Measurements from ENCODE around the gene DDX25. TPM values are rescaled to one million over a fixed set of nuclear protein-coding genes. Genes with fewer than 3 reads are reported as not detected.
"Not testable (repeated sequence)": the region's sequence is repeated elsewhere in the genome, so short reads cannot be mapped to it uniquely, and the experiment has no call there.

DDX25 gene
- polyA plus RNA-seq, 4 donors = 3.1 to 6.9 (median 5.8) TPM

GRCh38 chr11:125902927-125903710 lies 1.2 kb upstream of the DDX25 start, which contains the start of gene PUS3:
Gene PUS3, minus strand, starts transcription at chr11:125903206. Its CDS starts 6,922 bp downstream, at chr11:125896284.
- peak in 3 of 4 donors; percentile 64 to 89 (median 71) for DNase-seq (ENCODE audit: low read depth in 4 of 4, low spot score in 2 of 4)

GRCh38 chr11:125904678-125905077 lies 370 bp downstream of the DDX25 start:
- DNase-seq (ENCODE audit: low read depth in 4 of 4, low spot score in 2 of 4) = no peak

- DNase-seq (ENCODE audit: low read depth in 4 of 4, low spot score in 2 of 4) = no peak
Observed at GRCh38 chr11:125910226-125910849, 6.0 kb downstream of the DDX25 start.

GRCh38 chr11:125914601-125915000 lies 10.3 kb downstream of the DDX25 start:
- DNase-seq (ENCODE audit: low read depth in 4 of 4, low spot score in 2 of 4) = not testable (repeated sequence)

- DNase-seq (ENCODE audit: low read depth in 4 of 4, low spot score in 2 of 4) = no peak
Observed at GRCh38 chr11:125916683-125917347, 12.5 kb downstream of the DDX25 start.

GRCh38 chr11:125918140-125918840 lies 14.0 kb downstream of the DDX25 start:
- DNase-seq (ENCODE audit: low read depth in 4 of 4, low spot score in 2 of 4) = no peak

GRCh38 chr11:125921042-125921441 lies 16.7 kb downstream of the DDX25 start:
- DNase-seq (ENCODE audit: low read depth in 4 of 4, low spot score in 2 of 4) = no peak

GRCh38 chr11:125922156-125922555 lies 17.8 kb downstream of the DDX25 start:
- no peak for DNase-seq (ENCODE audit: low read depth in 4 of 4, low spot score in 2 of 4)

- DNase-seq (ENCODE audit: low read depth in 4 of 4, low spot score in 2 of 4) = peak in 1 of 4 donors; percentile 76
Observed at GRCh38 chr11:125923012-125923579, 18.8 kb downstream of the DDX25 start.

- DNase-seq (ENCODE audit: low read depth in 4 of 4, low spot score in 2 of 4) = no peak
Observed at GRCh38 chr11:125923633-125924032, 19.3 kb downstream of the DDX25 start.

- DNase-seq (ENCODE audit: low read depth in 4 of 4, low spot score in 2 of 4) = no peak
Observed at GRCh38 chr11:125924384-125925007, 20.2 kb downstream of the DDX25 start.

- DNase-seq (ENCODE audit: low read depth in 4 of 4, low spot score in 2 of 4) = no peak
Observed at GRCh38 chr11:125925247-125925740, 21.0 kb downstream of the DDX25 start.

GRCh38 chr11:125925804-125926203 lies 21.5 kb downstream of the DDX25 start:
- DNase-seq (ENCODE audit: low read depth in 4 of 4, low spot score in 2 of 4) = no peak

GRCh38 chr11:125926682-125927081 lies 22.4 kb downstream of the DDX25 start:
- no peak for DNase-seq (ENCODE audit: low read depth in 4 of 4, low spot score in 2 of 4)

- no peak for DNase-seq (ENCODE audit: low read depth in 4 of 4, low spot score in 2 of 4)
Observed at GRCh38 chr11:125929445-125930075, 25.3 kb downstream of the DDX25 start.

- no peak for DNase-seq (ENCODE audit: low read depth in 4 of 4, low spot score in 2 of 4)
Observed at GRCh38 chr11:125930076-125930450, 25.8 kb downstream of the DDX25 start.

GRCh38 chr11:125931116-125931515 lies 26.8 kb downstream of the DDX25 start:
- DNase-seq (ENCODE audit: low read depth in 4 of 4, low spot score in 2 of 4) = no peak

- no peak for DNase-seq (ENCODE audit: low read depth in 4 of 4, low spot score in 2 of 4)
Observed at GRCh38 chr11:125931668-125932067, 27.4 kb downstream of the DDX25 start.

- DNase-seq (ENCODE audit: low read depth in 4 of 4, low spot score in 2 of 4) = no peak
Observed at GRCh38 chr11:125932301-125932700, 28.0 kb downstream of the DDX25 start.

All from left renal cortex interstitium (tissue), 4 donors.